CD4-positive, CD25-positive, alpha-beta regulatory T cell (primary cell): ENCODE data around the gene ANKRD33B. TPM values are rescaled to one million over a fixed set of nuclear protein-coding genes. Genes with fewer than 3 reads are reported as not detected.

Experiments used
- ATAC-seq, 2 donors: fragments of 150-1000 bp; cut with Tn5 transposase; one replicate each; pipeline ENCODE4 v1.10.0; 2021; ENCODE audit warnings: low read depth in 2 of 2, moderate number of reproducible peaks in 2 of 2, moderate library complexity in 1 of 2
- DNase-seq, 3 donors: peaks; one replicate each; pipeline versions ENCODE4 v3.0.0 to v3.0.0-alpha.2; 2012 to 2022; ENCODE audit warnings: mixed read lengths in 1 of 3
- H3K27ac ChIP-seq: one replicate; pipeline ENCODE4 v1.7.0; 2013; ENCODE audit warnings: mild to moderate bottlenecking, low read length; ENCODE audit not compliant: insufficient read depth, poor library complexity, severe bottlenecking
- H3K27me3 ChIP-seq: one replicate; pipeline ENCODE4 v1.7.0; 2013; ENCODE audit warnings: low read length; ENCODE audit not compliant: control insufficient read depth, insufficient read depth
- H3K36me3 ChIP-seq: one replicate; pipeline ENCODE4 v1.7.0; 2013; ENCODE audit warnings: mild to moderate bottlenecking, low read length, moderate library complexity; ENCODE audit not compliant: control insufficient read depth, insufficient read depth
- H3K4me1 ChIP-seq: 2 replicates; pipeline ENCODE4 v1.7.0; 2013; ENCODE audit warnings: mild to moderate bottlenecking, low read length; ENCODE audit not compliant: insufficient read depth, control insufficient read depth, poor library complexity, severe bottlenecking
- H3K4me3 ChIP-seq: one replicate; pipeline ENCODE4 v1.7.0; 2013; ENCODE audit warnings: low read depth, mild to moderate bottlenecking, low read length, moderate library complexity
- H3K9me3 ChIP-seq, 2 experiments: 1 replicate in 1 of 2; 2 replicates in 1 of 2; pipeline ENCODE4 v1.7.0; 2013; ENCODE audit warnings: low read length in 2 of 2, mild to moderate bottlenecking in 1 of 2, moderate library complexity in 1 of 2; ENCODE audit not compliant: control insufficient read depth in 2 of 2
- H3K27ac Mint-ChIP-seq, 3 donors: one replicate each; pipeline ENCODE4 v1.8.0; 2020 to 2022; ENCODE audit warnings: mild to moderate bottlenecking in 3 of 3, mixed read lengths in 3 of 3, moderate library complexity in 2 of 3
- H3K27me3 Mint-ChIP-seq: one replicate; pipeline ENCODE4 v1.8.0; 2022; ENCODE audit warnings: mild to moderate bottlenecking, mixed read lengths
- H3K36me3 Mint-ChIP-seq: one replicate; pipeline ENCODE4 v1.8.0; 2020; ENCODE audit warnings: mixed read lengths
- H3K4me1 Mint-ChIP-seq, 4 donors: one replicate each; pipeline ENCODE4 v1.8.0; 2020 to 2022; ENCODE audit warnings: mixed read lengths in 4 of 4, mild to moderate bottlenecking in 1 of 4
- H3K4me3 Mint-ChIP-seq, 4 donors: one replicate each; pipeline ENCODE4 v1.8.0; 2020 to 2022; ENCODE audit warnings: mild to moderate bottlenecking in 4 of 4, mixed read lengths in 4 of 4, moderate library complexity in 3 of 4
- H3K9me3 Mint-ChIP-seq, 7 donors: one replicate each; pipeline ENCODE4 v1.8.0; 2020 to 2022; ENCODE audit warnings: mixed read lengths in 7 of 7, mild to moderate bottlenecking in 3 of 7, moderate library complexity in 2 of 7
- polyA plus RNA-seq, 4 donors: library from polyadenylated mRNA; unstranded; fragments of 300-500 nt; fragmentation: Illumina TruSeq; gene quantifications; one replicate each; pipeline ENCODE4 v1.2.3, GENCODE V29; 2021
- total RNA-seq: library from RNA; stranded (reverse); gene quantifications from one replicate; pipeline ENCODE4 v1.2.3, GENCODE V29; 2022

Gene ANKRD33B
- total and polyA plus RNA-seq, 5 donors from 2014 or later: 0.25 to 6.6 (median 0.33) TPM

GRCh38 chr5:10695055-10695649, 131.3 kb downstream of the ANKRD33B start:
- peak overlapping the region in 1 of 3 donors; percentile 62 for H3K27ac Mint-ChIP-seq
- H3K36me3 ChIP-seq: no peaks in the 10 kb centered on the region

GRCh38 chr5:10695759-10696543, 132.1 kb downstream of the ANKRD33B start:
- no peak for DNase-seq
- Histone ChIP-seq H3K27ac (no peak overlapping the region), H3K9me3 (no peaks in the 10 kb centered on the region), H3K27me3 (no peaks in the 10 kb centered on the region), H3K4me1 (no peaks in the 10 kb centered on the region), H3K4me3 (no peak overlapping the region), H3K36me3 (no peaks in the 10 kb centered on the region)
- Mint-ChIP-seq H3K9me3 (no peaks in the 10 kb centered on the region), H3K27ac (peak overlapping the region in 1 of 3 donors; percentile 62), H3K4me1 (peaks cover 0 to 27% (median 12%) of the 10 kb centered on the region in 4 donors), H3K27me3 (no peaks in the 10 kb centered on the region), H3K4me3 (no peak overlapping the region), H3K36me3 (peaks cover 19% of the 10 kb centered on the region)
- no peak for ATAC-seq

More at GRCh38 chr5:10695055-10695649, 131.3 kb downstream of the ANKRD33B start:
- ATAC-seq (no peak), DNase-seq (peak in 1 of 3 donors; percentile 10)
- no peaks in the 10 kb centered on the region for H3K27me3 ChIP-seq
- H3K4me3 Mint-ChIP-seq: no peak overlapping the region
- no peaks in the 10 kb centered on the region for H3K9me3 ChIP-seq
- H3K4me3 ChIP-seq: no peak overlapping the region
- H3K4me1 Mint-ChIP-seq: peaks cover 0 to 25% (median 13%) of the 10 kb centered on the region in 4 donors
- peaks cover 0 to 1% (median 0%) of the 10 kb centered on the region in 7 donors for H3K9me3 Mint-ChIP-seq
- H3K4me1 ChIP-seq: no peaks in the 10 kb centered on the region
- H3K27me3 Mint-ChIP-seq: no peaks in the 10 kb centered on the region
- H3K36me3 Mint-ChIP-seq: peaks cover 20% of the 10 kb centered on the region
- H3K27ac ChIP-seq: no peak overlapping the region

GRCh38 chr5:10699281-10699874, 135.5 kb downstream of the ANKRD33B start:
- Histone ChIP-seq H3K36me3 (peaks cover 9% of the 10 kb centered on the region), H3K27ac (no peak overlapping the region), H3K4me1 (no peaks in the 10 kb centered on the region), H3K27me3 (no peaks in the 10 kb centered on the region), H3K9me3 (no peaks in the 10 kb centered on the region), H3K4me3 (no peak overlapping the region)
- H3K27me3 Mint-ChIP-seq: no peaks in the 10 kb centered on the region
- DNase-seq: no peak
- no peaks in the 10 kb centered on the region for H3K9me3 Mint-ChIP-seq
- no peak overlapping the region for H3K4me3 Mint-ChIP-seq
- H3K36me3 Mint-ChIP-seq: peaks cover 20% of the 10 kb centered on the region
- peaks cover 0 to 31% (median 17%) of the 10 kb centered on the region in 4 donors for H3K4me1 Mint-ChIP-seq
- H3K27ac Mint-ChIP-seq: peak overlapping the region in 1 of 3 donors; percentile 42
- ATAC-seq: no peak

- Mint-ChIP-seq H3K36me3 (peaks cover 19% of the 10 kb centered on the region), H3K27me3 (no peaks in the 10 kb centered on the region), H3K9me3 (no peaks in the 10 kb centered on the region), H3K4me3 (no peak overlapping the region), H3K4me1 (peaks cover 0 to 36% (median 21%) of the 10 kb centered on the region in 4 donors), H3K27ac (peak overlapping the region in 2 of 3 donors; percentile 42 to 85)
- Histone ChIP-seq H3K27ac (no peak overlapping the region), H3K27me3 (no peaks in the 10 kb centered on the region), H3K9me3 (no peaks in the 10 kb centered on the region), H3K4me1 (peaks cover 4% of the 10 kb centered on the region), H3K36me3 (peaks cover 9% of the 10 kb centered on the region), H3K4me3 (no peak overlapping the region)
- ATAC-seq (no peak), DNase-seq (no peak)
Measured at GRCh38 chr5:10699987-10700386, 136.1 kb downstream of the ANKRD33B start.

- no peaks in the 10 kb centered on the region for H3K9me3 Mint-ChIP-seq
- no peak overlapping the region for H3K4me3 Mint-ChIP-seq
- Histone ChIP-seq H3K27me3 (no peaks in the 10 kb centered on the region), H3K9me3 (no peaks in the 10 kb centered on the region), H3K27ac (no peak overlapping the region), H3K4me3 (no peak overlapping the region), H3K36me3 (peaks cover 9% of the 10 kb centered on the region), H3K4me1 (peaks cover 9% of the 10 kb centered on the region)
- DNase-seq: no peak
- H3K27me3 Mint-ChIP-seq: no peaks in the 10 kb centered on the region
- H3K36me3 Mint-ChIP-seq: peaks cover 16% of the 10 kb centered on the region
- peaks cover 0 to 39% (median 26%) of the 10 kb centered on the region in 4 donors for H3K4me1 Mint-ChIP-seq
- H3K27ac Mint-ChIP-seq: peak overlapping the region in 2 of 3 donors; percentile 36 to 85
- ATAC-seq: no peak
Measured at GRCh38 chr5:10700516-10700915, 136.6 kb downstream of the ANKRD33B start.

GRCh38 chr5:10701567-10702039, 137.7 kb downstream of the ANKRD33B start:
- ATAC-seq: no peak
- H3K27ac Mint-ChIP-seq: no peak overlapping the region
- Histone ChIP-seq H3K36me3 (peaks cover 9% of the 10 kb centered on the region), H3K9me3 (no peaks in the 10 kb centered on the region), H3K27ac (no peak overlapping the region), H3K27me3 (no peaks in the 10 kb centered on the region), H3K4me1 (peaks cover 10% of the 10 kb centered on the region), H3K4me3 (no peak overlapping the region)
- no peaks in the 10 kb centered on the region for H3K9me3 Mint-ChIP-seq
- H3K36me3 Mint-ChIP-seq: peaks cover 15% of the 10 kb centered on the region
- no peak overlapping the region for H3K4me3 Mint-ChIP-seq
- peaks cover 0 to 44% (median 32%) of the 10 kb centered on the region in 4 donors for H3K4me1 Mint-ChIP-seq
- no peaks in the 10 kb centered on the region for H3K27me3 Mint-ChIP-seq
- DNase-seq: peak; percentile 6 to 42 (median 24)

- no peaks in the 10 kb centered on the region for H3K27me3 Mint-ChIP-seq
- H3K4me1 Mint-ChIP-seq: peaks cover 0 to 42% (median 32%) of the 10 kb centered on the region in 4 donors
- H3K27ac Mint-ChIP-seq: peak overlapping the region in 2 of 3 donors; percentile 4 to 23
- Histone ChIP-seq H3K27me3 (no peaks in the 10 kb centered on the region), H3K27ac (no peak overlapping the region), H3K4me1 (peaks cover 10% of the 10 kb centered on the region), H3K36me3 (peaks cover 9% of the 10 kb centered on the region), H3K9me3 (no peaks in the 10 kb centered on the region), H3K4me3 (no peak overlapping the region)
- ATAC-seq: no peak
- H3K4me3 Mint-ChIP-seq: no peak overlapping the region
- peaks cover 13% of the 10 kb centered on the region for H3K36me3 Mint-ChIP-seq
- no peak for DNase-seq
- no peaks in the 10 kb centered on the region for H3K9me3 Mint-ChIP-seq
Measured at GRCh38 chr5:10702040-10702629, 138.3 kb downstream of the ANKRD33B start.
